HG03442 (cell line): ENCODE data around the gene CAMK2N1.
"Not testable (repeated sequence)": the region's sequence is repeated elsewhere in the genome, so short reads cannot be mapped to it uniquely, and the experiment has no call there.

Experiments
- ATAC-seq: cut with Tn5 transposase; IDR thresholded peaks from one replicate; pipeline ENCODE4 v1.9.1; 2021; ENCODE audit warnings: mild to moderate bottlenecking, moderate library complexity; ENCODE audit not compliant: unreplicated experiment

Gene CAMK2N1

DNA sequence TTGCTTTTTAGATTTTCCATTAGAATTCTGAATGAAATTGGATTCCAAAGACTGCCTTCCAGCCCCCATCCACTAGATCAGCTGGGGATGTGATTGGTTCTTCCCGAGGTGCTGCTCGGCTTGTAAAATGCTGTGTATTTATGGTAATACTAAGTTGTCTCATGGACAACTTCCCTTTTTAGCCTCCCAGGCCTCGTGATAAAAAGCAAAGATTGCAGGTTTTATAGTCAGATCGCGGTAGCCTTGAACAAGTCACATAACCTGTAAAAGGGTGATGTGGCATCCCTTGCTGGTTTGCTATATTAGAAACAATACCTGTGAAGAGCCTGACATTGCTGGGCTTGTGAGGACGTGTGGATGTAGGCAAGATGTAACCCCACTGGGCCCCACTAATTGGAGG is 11.5 kb upstream of the CAMK2N1 start:
- no peak for ATAC-seq

DNA sequence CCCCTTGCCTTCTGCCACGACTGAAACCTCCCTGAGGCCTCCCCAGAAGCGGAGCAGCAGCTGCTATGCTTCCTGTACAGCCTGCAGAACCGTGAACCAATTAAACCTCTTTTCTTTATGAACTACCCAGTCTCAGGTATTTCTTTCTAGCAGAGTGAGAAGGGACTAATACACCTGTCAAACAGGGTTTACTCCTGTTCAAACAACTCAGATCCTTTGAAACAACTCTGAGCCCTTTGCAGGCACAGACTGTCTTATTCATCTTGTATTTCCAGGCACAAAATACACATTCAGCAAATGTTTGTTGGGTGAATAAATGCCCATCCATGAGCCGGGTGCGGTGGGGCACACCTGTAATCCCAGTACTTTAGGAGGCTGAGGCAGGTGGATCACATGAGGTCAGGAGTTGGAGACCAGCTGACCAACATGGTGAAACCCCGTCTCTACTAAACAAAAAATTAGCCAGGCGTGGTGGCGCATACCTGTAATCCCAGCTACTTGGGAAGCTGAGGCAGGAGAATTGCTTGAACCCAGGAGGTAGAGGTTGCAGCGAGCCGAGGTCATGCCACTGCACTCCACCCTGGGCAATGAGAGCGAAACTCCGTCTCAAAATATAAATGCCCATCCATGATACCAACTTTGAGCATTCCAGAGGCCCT is 10.8 kb upstream of the CAMK2N1 start:
- ATAC-seq, result not testable (repeated sequence)

DNA sequence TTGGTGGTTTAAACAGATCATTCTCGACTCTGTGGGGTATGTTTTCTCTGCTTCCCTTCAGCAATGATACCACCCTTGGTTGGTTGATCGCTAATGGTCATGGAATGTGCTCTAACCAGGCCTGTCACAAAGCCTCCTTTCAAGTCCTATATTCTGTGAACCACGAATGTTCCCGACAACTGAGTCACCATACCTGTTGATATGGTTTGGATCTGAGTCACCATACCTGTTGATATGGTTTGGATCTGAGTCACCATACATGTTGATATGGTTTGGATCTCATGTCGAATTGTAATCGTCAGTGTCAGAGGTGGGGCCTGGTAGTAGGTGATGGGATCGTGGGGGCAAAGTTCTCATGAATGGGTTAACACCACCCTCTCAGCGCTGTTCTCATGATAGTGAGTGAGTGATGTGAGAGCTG is 10.2 kb upstream of the CAMK2N1 start:
- ATAC-seq, result no peak

DNA sequence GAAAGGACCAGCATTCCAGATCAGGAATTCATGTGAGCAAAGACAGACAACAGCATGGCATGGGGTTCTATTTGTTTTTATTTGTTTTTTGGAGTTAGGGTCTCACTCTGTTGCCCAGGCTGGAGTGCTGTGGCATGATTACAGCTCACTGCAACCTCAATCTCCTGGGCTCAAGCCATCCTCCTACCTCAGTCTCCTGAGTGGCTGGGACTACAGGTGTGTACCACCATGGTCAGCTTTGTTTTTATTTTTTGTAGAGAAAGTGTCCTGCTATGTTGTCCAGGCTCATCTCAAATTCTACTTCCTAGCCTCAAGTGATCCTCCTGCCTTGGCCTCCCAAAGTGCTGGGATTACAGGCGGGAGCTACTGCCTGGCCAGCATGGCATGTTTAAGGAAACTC is 9.7 kb upstream of the CAMK2N1 start:
- ATAC-seq, result no peak

DNA sequence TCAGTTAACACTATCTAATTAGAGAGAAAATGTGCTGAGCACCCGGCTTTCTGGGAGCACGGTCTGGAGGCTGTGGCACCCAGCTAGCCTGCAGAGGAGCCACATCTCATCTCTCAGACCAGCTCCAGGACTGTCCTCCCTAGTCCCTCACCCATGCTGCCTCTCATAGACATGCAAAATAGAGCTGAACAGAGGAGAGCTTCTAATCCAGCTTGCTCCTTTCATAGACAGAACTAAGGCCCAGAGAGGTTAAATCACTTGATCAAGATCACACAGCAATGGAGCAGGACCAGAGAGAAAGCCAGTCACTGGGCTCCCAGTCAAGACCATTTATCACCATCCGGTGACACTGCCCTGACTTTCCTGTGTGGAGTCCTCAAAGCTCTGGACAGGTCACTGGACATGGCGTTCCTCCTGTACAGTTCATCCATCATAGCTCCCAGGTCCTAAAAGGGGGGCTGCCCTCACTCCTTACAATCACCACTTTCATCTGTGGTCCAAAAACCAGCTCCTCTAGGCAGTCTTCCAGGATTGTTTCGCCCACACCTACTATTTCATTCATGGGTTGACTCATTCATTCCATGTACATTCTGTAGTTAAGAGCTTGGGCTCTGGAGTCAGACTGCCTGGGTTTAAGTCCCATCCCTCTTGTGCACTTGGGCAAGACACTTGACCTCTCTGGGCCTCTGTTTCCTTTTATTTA is 8.8 kb upstream of the CAMK2N1 start:
- ATAC-seq, result no peak

DNA sequence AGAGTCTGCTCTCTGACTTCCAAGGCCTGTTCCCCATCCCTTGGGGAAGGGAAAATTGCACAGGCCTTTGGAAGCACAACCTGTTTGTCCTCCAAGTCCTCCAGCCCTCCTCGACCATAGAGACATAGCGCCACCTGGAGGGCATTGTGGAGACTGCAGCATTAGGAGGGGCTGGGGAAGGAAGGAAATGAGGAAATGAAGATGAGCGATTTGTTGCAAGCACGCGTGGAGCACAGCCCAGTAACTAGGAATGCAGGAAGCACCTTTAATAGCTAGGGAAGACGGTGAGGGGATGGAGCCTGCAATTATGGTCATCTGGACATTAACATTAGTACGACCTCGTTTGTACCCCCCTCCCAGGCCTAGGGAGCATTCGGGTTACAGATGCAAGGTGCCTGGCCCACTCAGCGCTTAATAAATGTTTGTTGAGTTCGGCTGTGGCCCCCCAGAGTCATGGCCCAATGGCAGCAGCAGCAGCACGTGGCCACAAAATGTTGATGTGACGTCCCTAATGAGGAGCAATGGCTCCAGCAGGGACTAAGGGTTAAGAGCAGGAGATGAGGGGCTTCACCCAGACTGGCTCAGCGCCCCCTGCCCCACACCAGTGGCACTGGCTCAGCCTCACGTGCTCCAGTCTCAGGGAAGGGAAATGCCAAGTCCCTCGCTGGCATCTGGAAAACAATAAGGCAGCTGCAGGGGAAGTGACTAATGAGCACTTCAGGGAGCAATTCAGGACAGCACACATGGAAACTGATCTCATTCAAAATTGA is 8.0 kb upstream of the CAMK2N1 start:
- ATAC-seq, result no peak

DNA sequence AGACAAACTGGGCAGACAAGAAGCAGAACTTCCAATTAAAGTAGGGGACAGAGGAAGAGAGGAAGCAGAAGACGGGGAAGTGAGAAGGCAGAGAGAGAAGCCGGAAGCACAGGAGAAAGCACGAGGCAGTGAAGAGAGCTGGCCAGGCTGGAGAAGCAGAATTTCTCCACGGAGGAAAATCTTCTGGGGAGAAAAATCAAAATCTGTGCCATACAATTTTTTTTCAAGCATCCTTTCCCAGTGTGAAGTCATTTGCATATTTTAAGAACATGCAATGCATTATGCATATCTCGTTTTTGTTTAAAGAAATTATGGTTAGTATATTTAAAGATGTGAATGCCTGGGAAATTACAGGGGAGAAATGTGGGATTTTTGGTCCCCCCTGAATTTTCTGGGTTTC is 7.3 kb upstream of the CAMK2N1 start:
- no peak for ATAC-seq

DNA sequence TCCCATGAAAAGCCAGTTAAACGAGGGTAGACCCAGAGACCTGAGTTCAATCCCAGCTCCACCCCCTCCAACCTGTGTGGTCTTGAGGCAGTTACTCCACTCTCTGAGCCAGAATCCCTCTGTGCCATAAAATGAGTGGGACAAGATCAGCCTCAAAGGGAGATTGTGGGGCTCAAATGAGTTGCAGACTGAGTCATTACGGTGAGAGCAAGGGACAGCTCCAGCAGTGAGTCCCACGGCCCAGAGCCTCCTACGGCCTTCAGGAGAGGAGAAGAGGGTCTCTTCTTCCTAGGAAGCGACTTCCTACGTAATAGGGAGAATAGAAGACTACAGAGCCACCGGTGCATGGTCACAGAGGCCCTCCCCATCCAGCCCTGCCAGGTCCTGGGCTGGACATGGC is 6.7 kb upstream of the CAMK2N1 start:
- no peak for ATAC-seq

DNA sequence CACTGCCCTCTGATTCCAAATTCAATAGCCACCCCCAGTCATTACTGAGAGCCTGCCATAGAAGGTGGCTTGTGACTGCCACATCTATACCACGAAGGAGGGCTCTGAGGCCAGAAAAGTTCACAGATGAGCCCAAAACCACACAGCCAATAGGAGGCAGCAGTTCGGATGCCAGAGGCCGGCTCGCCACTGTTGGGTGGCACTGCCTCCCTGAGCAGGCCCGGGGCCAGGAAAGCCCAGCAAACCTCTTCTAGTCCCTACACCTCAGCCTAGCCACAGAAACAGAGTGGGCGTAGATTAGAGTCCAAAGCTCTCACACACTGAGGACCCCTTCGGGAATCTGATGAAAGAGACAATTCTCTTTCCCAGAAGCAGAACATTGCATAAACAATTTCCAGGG is 5.9 kb upstream of the CAMK2N1 start:
- no peak for ATAC-seq

DNA sequence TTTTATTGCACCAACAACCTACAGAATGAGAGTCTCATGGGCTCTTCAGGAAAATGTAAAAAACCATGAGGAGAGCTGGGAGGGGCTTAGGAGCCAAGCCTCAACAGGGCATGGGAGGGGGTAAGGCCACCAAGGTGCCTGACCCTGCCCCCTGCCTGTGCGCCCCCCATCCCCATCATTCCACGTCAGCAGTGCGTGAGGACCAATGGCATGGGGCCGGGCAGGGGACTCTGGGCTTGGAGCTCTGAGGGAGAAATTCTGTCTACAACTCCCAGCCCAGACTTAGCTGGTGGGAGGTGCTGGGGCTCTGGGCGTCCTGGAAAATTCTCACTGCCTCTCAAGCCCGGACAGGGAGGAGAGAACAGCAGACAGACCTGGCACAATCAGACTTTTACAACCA is 5.2 kb upstream of the CAMK2N1 start:
- ATAC-seq, result no peak

DNA sequence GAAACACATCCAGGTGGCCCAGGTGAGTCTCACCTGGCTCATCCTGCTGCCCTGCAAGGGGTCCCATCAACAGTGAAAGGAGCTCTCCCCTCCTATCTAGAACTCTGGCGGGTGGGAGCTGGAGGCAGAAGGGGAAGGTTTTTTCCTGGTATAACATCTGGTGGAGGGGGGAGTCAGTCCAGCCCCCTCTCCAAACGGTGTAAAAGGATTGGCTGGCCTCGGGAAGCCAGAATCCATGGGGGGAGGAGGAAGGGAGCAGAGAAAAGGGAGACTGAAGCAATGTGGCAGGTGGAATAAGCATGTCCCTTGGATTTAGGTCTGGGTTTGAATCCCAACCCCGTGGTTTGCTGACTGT is 1.2 kb upstream of the CAMK2N1 start:
- ATAC-seq, result no peak

DNA sequence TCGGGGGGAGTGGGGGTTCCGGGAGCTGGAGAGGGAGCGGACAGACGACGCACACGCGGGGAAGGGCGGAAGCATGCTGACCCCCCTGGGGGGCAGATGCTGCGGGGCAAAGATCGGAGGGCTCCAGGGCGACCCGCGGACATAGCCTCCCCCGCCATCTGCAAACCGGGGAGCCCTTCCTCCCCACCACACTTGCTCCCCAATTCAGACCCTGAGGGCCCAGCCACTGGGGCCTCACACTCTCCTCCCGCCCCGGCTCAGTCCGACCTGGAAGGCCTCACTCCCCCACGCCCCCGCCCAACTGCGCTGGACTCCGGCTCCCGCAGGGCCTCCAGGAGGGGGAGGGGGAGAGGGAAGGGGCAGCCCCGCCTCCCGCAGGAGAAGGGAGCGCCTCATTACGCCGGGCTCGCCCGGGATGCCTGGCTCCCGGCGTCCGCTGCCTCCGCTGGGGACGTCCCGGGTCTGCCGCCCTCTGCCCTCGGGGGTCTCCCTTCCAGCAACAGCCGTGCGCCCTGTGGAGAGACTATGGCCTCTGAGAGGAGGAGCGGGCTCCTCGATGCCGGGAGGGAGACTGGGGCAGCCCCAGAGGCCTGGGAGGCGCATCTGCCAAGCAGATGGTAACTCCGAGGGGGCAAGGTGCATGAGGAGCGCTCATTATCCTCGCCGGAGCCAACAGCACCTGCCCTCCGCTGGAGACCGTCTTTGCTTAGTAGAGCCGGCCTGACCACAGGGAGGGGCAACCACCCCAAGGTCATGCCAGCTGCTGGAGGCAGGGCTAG is 636 bp upstream of the CAMK2N1 start:
- no peak for ATAC-seq

DNA sequence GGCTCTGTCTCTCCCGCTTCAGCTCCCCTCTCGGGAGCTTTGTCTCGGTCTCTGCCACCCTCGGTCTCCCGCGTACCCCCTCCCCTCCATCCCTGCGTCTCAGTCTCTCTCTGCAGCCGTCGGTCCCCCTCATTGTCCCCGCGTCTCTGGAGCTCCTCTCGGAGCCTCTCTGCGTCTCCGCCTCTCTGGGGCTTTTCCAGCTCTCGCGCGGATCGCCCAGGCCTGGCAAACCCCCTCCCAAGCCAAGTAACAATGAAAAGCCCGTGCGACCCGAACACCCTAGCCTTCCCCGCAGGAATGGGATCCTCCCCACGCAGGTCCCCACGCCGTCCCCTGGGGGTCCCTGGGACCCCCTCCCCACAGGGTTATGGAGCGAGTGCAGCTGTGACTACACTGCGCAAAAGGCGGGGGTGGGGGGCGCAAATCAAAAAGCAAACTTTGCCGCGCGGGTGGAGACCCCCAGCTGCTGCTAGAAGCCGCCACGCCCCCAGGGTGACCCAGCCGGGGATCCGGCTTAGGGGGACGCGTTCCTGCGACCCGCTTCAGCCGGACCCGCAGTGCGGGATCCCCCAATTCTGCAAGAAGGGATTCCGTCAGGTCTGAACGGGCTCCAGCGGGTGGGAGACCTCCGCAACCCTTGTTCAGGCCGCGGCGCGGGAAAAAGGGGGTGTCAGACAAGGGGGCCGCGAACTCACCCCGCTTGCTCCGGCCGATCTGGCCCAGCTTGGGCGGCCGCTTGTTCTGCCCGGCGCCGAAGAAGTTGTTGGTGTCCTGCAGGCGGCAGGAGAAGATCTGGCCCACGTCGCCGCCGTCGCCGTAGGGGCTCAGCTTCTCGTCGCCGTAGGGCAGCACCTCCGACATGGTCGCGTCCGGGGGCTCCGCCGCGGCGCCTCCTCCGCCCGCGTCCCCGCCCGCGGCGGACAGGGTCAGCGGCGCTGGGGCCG is 1.2 kb downstream of the CAMK2N1 start:
- no peak for ATAC-seq

DNA sequence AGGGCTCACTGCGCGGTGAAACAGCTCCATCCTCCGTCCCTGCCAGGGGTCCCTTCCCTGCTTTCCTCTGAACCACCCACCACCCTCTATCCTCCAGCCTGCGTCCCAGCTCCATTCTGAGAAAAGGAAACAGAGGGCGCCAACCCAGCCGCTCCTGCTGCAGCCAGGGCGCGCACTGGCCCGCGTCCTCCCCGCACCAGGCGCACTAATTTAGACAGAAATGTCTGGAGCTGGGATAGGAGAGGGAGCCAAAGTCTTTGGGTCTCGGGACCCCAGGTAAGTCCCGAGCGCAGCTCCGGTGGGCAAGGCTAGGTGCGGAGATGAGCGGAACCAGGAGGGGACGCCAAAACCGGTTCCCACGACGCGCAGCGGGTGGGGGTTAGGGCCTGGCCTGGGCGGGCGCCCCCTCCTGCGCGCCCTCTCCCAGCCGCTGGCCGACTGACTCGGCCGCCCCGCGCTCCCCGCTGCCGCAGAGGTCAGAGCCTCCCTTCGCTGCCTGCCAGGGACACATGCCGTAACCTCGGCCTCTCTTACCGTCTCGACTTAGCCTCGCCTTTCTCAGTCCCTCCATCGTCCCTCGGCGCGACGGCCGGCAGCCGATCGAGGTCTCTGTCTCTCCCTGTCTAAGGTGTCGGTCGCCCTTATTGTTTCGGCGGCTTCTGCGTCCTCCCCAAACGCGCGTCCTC is 2.0 kb downstream of the CAMK2N1 start:
- ATAC-seq, result no peak

DNA sequence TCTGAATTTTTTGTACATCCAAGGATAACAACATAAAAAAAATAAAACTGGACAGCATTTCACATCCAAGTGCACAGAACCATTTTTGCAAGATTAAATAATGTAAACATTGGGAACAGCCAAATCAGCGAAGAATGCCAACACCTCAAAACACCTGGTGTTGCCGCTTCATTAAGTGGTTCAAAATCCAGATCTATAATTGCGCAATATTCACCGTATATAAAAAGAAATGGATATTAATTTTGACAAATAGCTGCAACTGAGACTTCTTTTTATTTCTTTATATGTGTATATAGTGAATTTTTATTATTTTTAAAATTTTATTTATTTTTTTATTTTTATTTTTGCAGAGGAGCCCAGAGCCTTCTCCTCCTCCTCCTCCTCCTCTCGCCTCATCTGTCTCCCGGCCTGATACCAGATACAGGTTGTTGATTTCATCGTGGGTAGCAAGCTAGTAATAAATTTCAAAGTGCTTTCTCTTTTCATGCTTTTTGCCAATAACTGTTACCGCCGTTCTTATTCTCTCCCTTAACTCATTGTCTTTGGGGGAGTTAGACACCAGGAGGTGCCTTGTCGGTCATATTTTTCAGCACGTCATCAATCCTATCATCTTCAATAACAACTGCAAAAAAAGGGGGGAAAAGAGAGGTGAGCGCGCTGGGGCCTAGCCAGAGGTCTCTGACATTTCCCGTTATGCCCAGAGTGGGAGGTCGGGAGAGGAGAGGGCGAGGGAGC is 2.7 kb downstream of the CAMK2N1 start:
- ATAC-seq, result no peak

DNA sequence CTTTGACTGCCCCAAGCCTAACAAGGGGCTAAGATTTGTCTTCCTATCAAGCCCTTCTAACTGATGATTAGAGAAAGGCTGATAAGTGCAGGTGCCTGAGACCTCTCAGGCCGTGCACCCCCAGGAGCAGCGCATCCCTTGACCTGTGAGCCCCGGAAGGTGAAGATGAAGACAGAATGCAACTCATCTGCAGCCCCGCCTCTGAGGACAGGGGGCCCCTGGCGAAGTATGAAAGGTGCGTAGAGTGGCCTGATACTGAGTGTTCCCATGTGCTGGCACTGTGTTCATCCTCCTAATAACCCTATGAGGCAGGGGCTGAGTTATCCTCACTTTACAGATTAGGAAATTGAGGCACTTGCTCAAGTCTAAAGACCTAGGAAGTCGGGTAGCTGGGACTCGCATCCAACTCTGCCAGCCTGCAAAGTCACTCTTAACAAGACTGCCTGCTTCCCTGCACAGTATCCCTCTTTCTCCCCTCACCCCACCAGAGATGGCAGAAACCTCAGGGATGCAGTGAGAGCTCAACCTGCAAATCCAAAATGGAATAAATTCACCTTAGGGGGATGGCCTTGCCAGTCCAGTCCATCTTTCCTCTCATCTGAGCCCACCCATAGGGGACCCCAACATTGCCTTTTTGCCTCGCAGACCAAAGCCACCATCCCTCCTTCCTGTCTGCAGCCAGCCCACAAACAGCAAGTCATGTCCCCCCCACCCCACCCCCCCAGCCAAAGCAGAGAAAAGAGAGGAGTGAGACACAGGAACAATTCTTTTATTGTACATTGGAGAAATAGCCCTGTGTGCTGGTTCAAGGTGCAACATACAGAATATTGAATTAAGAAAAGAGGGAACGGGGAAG is 4.1 kb downstream of the CAMK2N1 start:
- no peak for ATAC-seq

DNA sequence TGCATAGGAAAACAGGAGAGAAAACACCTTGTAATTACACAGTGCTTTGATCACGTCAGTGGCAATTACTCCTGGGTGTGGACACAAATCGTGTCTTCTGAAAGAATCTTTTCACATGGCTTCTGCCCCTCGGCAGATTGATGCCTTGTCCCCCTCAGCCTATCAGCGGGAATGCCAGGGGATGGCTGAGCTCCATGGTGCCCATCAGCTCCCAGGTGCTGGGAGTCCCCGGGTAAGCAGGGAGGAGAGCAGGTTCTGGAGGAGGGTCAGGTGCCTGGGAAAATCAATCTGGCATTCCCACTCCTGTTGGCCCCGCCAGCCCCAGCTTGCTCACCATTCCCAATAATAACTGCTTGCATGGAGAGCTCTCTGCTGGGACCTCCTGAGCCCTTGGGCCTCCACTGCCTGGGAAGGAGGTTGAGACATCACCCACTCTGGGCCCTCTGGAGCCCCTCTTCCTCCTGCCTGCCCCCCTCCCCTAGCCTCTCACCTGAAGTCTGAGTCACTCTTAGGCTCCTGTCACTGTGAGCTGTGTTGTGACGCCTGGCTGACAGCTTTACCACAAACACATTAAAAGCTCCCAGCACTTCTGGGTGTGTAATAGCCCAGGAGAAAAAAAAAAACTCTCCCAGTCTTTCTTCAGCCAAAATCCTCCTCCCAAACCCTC is 4.9 kb downstream of the CAMK2N1 start:
- no peak for ATAC-seq
